GM19452 (cell line): ENCODE data around the gene KCNT1.

Experiments used
- ATAC-seq: cut with Tn5 transposase; IDR thresholded peaks from one replicate; pipeline ENCODE4 v1.9.1; 2021; ENCODE audit not compliant: unreplicated experiment

Gene KCNT1

GRCh38 chr9:135777623-135778177 lies 75.7 kb downstream of the KCNT1 start:
- no peak for ATAC-seq

- no peak for ATAC-seq
Observed at GRCh38 chr9:135778421-135778820, 76.4 kb downstream of the KCNT1 start.

GRCh38 chr9:135779571-135779970 lies 77.6 kb downstream of the KCNT1 start:
- no peak for ATAC-seq

DNA sequence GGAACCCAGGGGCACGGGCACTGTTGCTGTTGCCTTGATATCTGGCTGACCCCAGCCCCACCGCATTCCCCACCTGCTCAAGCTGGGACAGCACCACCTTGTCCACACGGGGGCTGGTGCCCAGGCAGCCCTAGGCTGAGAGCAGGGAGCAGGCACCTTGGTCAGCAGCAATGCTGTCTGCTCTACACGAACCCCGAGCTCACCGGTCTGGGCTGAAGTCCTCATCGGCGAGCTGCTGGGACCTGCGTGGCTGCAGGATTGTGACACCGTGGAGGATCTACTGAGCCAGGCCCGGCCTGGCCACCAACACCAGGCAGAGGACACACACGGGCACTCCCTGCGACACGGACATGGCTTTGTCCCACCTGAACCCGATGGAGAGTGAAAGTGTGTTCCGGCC lies 78.1 kb downstream of the KCNT1 start:
- no peak for ATAC-seq

DNA sequence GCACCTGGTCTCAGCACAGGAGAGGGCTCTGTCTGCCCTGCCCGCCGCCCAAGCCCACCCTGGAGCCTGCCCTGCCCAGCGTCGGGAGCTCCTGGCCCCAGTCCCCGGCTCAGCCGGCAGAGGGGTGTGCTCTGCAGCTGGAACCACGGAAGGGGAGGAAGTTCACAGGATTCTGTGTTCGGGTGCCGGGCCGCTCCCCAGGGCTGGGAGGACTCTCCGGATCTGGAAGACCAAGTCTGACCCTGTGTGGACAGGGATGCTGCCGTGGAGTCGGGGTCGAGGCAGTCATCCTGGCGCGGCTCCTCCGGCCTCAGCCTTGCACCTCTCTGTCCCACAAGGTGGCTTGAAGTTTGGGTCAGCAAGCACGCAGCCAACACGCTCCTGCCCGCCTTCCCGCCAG lies 78.6 kb downstream of the KCNT1 start:
- no peak for ATAC-seq

- ATAC-seq, result no peak
Observed at GRCh38 chr9:135782946-135783345, 81.0 kb downstream of the KCNT1 start.

GRCh38 chr9:135783540-135784245 lies 81.7 kb downstream of the KCNT1 start:
- no peak for ATAC-seq

DNA sequence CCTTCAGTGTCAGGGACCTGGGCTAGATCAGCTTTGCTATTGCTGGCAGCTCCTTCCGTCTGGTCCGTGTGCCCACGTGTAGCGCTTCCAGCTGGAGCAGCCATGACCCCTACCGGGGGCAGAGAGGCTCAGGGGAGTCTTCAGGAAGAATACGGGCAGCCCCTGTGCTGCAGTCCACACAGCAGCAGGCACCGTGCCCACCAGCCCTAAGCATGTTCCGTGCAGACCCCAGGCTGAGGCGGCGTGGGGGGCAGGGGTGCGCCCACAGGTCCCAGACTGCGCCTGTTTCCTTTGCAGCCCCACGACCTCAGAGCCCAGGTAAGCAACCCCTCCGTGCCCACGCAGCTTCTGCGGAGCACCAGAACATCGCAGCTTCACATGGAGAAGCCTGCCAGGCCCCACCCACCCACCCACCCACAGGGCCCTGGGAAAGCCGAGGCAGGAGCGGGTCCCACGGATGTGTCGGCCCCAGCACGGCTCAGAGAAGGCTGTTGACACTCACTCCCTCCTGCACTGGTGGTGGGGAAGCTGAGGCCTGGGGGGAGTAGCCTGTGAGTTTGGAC lies 83.1 kb downstream of the KCNT1 start:
- no peak for ATAC-seq

DNA sequence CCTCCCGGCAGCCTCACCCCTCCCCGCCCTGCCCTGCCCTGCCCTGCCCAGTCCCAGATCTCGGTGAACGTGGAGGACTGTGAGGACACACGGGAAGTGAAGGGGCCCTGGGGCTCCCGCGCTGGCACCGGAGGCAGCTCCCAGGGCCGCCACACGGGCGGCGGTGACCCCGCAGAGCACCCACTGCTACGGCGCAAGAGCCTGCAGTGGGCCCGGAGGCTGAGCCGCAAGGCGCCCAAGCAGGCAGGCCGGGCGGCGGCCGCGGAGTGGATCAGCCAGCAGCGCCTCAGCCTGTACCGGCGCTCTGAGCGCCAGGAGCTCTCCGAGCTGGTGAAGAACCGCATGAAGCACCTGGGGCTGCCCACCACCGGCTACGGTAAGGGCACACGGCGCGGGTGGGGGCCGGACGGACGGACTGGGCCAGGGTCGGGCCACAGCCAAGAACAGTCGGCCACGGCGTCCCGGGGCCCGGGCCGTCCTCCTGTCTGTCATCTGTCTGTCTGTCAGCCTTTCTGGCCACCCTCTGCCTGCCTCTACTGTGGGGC lies 84.2 kb downstream of the KCNT1 start:
- no peak for ATAC-seq

DNA sequence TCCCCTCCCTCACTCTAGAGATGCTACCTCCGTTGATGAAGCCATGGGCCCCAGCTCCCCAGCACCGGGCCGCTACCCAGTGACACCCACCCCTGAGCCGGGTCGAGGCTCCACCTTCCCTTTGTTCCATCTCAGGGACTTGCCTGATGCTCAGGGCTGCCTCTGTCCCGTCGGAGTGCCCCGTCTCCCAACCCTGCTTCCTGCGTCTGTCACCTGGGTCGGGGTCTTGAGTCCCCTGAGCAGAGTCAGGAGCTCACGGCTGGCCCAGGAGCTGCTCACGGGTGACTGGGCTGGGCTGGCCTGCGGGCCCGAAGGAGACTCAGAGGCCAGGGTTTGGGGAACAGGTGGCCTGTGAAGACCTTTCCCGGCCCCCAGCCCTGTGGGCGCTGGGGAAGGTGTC lies 85.3 kb downstream of the KCNT1 start:
- ATAC-seq, result no peak

GRCh38 chr9:135787776-135788575 lies 86.0 kb downstream of the KCNT1 start:
- ATAC-seq, result no peak

DNA sequence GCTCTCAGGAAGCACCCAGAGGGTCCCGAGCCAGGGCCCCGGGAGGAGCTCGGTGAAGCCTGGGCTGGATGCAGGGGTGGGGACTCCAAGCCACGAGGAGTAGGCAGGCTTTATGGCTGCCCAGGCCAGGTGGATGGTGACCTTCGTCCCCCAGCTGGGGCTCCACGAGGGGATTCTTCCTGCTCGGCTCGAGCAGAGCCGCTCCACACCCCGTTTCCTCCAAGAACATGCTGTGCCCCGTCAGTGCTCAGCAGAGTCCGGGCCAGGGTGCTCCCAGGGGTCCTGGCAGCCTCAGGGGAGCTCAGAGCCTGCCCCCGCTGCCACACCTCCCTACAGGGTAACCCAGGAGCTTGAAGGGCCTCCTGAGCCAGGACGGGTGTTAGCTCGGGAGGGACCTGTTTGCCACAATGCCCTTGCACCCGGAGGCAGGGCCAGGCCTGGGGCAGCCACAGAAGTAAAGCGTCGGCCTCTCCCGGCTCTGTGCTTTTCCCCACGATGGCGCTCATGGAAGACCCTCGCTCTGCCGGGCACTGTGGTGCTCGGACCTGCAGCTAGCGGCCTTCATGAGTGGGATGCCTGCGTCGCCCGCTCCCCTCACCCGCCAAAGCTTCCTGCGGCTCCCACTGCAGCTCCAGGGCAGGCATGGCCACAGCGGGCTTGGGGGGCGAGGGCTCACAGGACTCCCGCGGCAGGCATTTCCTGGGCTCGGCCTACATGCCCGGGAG lies 86.8 kb downstream of the KCNT1 start:
- ATAC-seq, result no peak

DNA sequence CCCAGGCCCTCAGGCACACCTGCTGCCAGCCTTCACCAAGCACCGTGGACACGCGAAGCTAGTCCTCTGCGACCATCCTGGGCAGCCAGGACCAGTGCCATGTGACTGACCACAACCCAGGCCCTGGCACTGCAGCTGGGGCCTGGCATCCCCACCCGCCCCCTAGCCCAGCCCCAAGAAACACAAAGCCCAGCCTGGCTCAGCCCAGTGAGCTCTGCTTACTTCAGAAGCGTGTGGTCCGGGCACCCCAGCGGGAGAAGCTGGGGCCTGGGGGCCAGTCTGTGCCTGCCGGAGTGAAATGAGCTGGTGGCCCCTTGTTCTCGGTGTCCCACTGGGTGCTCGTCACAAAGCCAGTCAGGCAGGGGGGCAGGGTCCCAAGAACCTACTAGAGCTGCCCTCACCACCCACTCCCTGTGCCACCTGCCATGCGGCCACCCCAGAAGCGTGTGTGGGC lies 87.9 kb downstream of the KCNT1 start:
- ATAC-seq, result no peak

- no peak for ATAC-seq
Observed at GRCh38 chr9:135790356-135790755, 88.4 kb downstream of the KCNT1 start.

- no peak for ATAC-seq
Observed at GRCh38 chr9:135790850-135791249, 88.9 kb downstream of the KCNT1 start.

GRCh38 chr9:135791431-135792267 lies 89.7 kb downstream of the KCNT1 start:
- ATAC-seq, result no peak

GRCh38 chr9:135792268-135793128 lies 90.5 kb downstream of the KCNT1 start:
- no peak for ATAC-seq

GRCh38 chr9:135793221-135794056 lies 91.5 kb downstream of the KCNT1 start:
- no peak for ATAC-seq
